ENCODE results near the gene ROGDI. TPM values are rescaled to one million over a fixed set of nuclear protein-coding genes. Genes with fewer than 3 reads are reported as not detected.

Gene ROGDI
- total and polyA plus RNA-seq, 2 of the 13 experiments (the other 11 are each of a cell fraction or from before 2014, with no cell fraction given): 19.2 to 42.1 TPM

- FAIRE-seq (no peak), ATAC-seq (peak; percentile 7), DNase-seq (ENCODE audit: low spot score) (no peak)
- H3K79me2 ChIP-seq (ENCODE audit: insufficient read depth, low read length): no peaks in the 10 kb centered on the region
- H4K20me1 ChIP-seq (ENCODE audit: insufficient read depth, low read length): no peaks in the 10 kb centered on the region
- no TSS peak for BruUV-seq (replicated peaks)
- H3K9me3 ChIP-seq (ENCODE audit: low read length): no peaks in the 10 kb centered on the region
- WGBS (ENCODE audit: low lambda C conversion rate): 39% methylated on average over 21 of the region's 29 CpGs
- ChIA-PET POLR2A (interaction anchor here (0.7 to 3.7 kb wide), 3 partner anchors 11 to 33 kb away, joined by 3 to 17 read pairs (median 12); partner anchors contain the start of genes SEPTIN12 and ZNF500), CTCF (ENCODE audit: low intra/inter-chr PET ratio, low total read pairs) (no interaction called here)
- H2AFZ ChIP-seq (ENCODE audit: low read length): peak overlapping the region; percentile 20
- H3K4me2 ChIP-seq (ENCODE audit: low read depth, low read length): peak overlapping the region; percentile 93
- peak overlapping the region; percentile 88 to 90 (median 90) for H3K4me3 ChIP-seq (replicated peaks in 1 of 3; ENCODE audit: insufficient read depth in 1 of 3, low read depth in 2 of 3, low read length in 3 of 3)
- H3K4me1 ChIP-seq (ENCODE audit: insufficient read depth, low read length): peaks cover 24% of the 10 kb centered on the region
- peaks cover 0 to 22% of the 10 kb centered on the region in 2 experiments; a peak in 2 of 5 replicates for H3K36me3 ChIP-seq (replicated peaks in 1 of 2; ENCODE audit: control insufficient read depth in 1 of 2, insufficient read depth in 2 of 2, low read length in 2 of 2)
- peak overlapping the region; percentile 65 for H3K9ac ChIP-seq (ENCODE audit: insufficient read depth, low read depth, low read length)
- H3K27me3 ChIP-seq (ENCODE audit: control insufficient read depth in 1 of 2, insufficient read depth in 2 of 2, low read length in 2 of 2): no peaks in the 10 kb centered on the region
- in situ Hi-C loops (cut with HindIII; ENCODE audit: extremely low pct_ligation_motif_present, low pct_unique_long_range_greater_than_20kb) (no loop called here), intact Hi-C loops (cut with micrococcal nuclease; ENCODE audit: unreplicated experiment) (loop anchor here (5.0 kb wide), 1 partner anchor 69 kb away; the partner anchor contains the start of genes ANKS3 and DNAAF8)
- H3K27ac ChIP-seq (ENCODE audit: extremely low read length, insufficient read depth, low read length): peak overlapping the region; percentile 83
- TF ChIP-seq ZNF552 (CRISPR knock-in tag; IDR thresholded peaks at IDR 0.05; ENCODE audit: borderline replicate concordance) (0 out of 2 replicates have a peak, but pooled peaks have one; percentile 50), ZNF598 (CRISPR knock-in tag; IDR thresholded peaks at IDR 0.05; ENCODE audit: borderline replicate concordance) (0 out of 2 replicates have a peak, but pooled peaks have one; percentile 45), KIAA2018 (CRISPR knock-in tag; IDR thresholded peaks at IDR 0.05; ENCODE audit: borderline replicate concordance) (0 out of 2 replicates have a peak, but pooled peaks have one; percentile 47), YY1 (IDR thresholded peaks at IDR 0.05; ENCODE audit: insufficient read depth, insufficient replicate concordance, low read depth, low read length) (no peak), DBP (CRISPR knock-in tag; IDR thresholded peaks at IDR 0.05; ENCODE audit: not compliant biosample characterization) (no peak), HNF4G (IDR thresholded peaks at IDR 0.05; ENCODE audit: borderline replicate concordance, low read depth, low read length) (no peak), HNF4G (CRISPR knock-in tag; IDR thresholded peaks at IDR 0.05; ENCODE audit: borderline replicate concordance, low read depth) (0 out of 2 replicates have a peak, but pooled peaks have one; percentile 23), POLR2A (IDR thresholded peaks at IDR 0.05; ENCODE audit: insufficient read depth in 1 of 2, low read depth in 2 of 2, low read length in 2 of 2) (peak in 1 of 2 experiments; percentile 19; a peak in 1 of 4 replicates), EZH2 (conservative IDR thresholded peaks at IDR 0.05; ENCODE audit: low read depth, low read length) (no peak), GATAD2A (CRISPR knock-in tag; IDR thresholded peaks at IDR 0.05) (no peak), ZNF776 (CRISPR knock-in tag; IDR thresholded peaks at IDR 0.05) (0 out of 2 replicates have a peak, but pooled peaks have one; percentile 51), ZNF562 (CRISPR knock-in tag; IDR thresholded peaks at IDR 0.05; ENCODE audit: borderline replicate concordance) (no peak), SUZ12 (IDR thresholded peaks at IDR 0.05; ENCODE audit: low read depth, low read length) (no peak)
Observed at GRCh38 chr16:4801051-4801961, 1.1 kb downstream of the ROGDI start.
